MCF 10A (cell line): ENCODE results near the gene ANKRD34A. TPM values are rescaled to one million over a fixed set of nuclear protein-coding genes. Genes with fewer than 3 reads are reported as not detected.
A peak's percentile ranks its signal among the peaks of the same experiment; 100 is the strongest.

ENCODE experiments used
- BruUV-seq: library from RNA; stranded (reverse); fragments of 400-500 nt; replicated peaks from 2 replicates; lab custom pipeline; 2021; lab: Mats Ljungman, UMichigan
- CTCF ChIA-PET: fragments of 300-600 bp; sonication (Branson Sonifier 250); formaldehyde crosslinking; extraction: SDS; loops from one replicate; lab custom pipeline; 2021; ENCODE audit warnings: antibody characterized with exemption, inconsistent platforms; lab: Yijun Ruan, JAX
- POLR2A ChIA-PET: fragments of 300-600, 350-650 bp; sonication (Branson Sonifier 250); formaldehyde crosslinking; extraction: SDS; loops from one replicate; lab custom pipeline; 2020; ENCODE audit warnings: antibody characterized with exemption, inconsistent platforms; lab: Yijun Ruan, JAX
- DNase-seq: peaks from one replicate; pipeline ENCODE4 v3.0.0-alpha.2; 2018; ENCODE audit not compliant: unreplicated experiment
- H3K27ac Mint-ChIP-seq: one replicate; pipeline ENCODE4 v1.8.0; 2022; ENCODE audit warnings: mild to moderate bottlenecking, low read depth, mixed read lengths; ENCODE audit not compliant: unreplicated experiment
- H3K27me3 Mint-ChIP-seq: one replicate; pipeline ENCODE4 v1.8.0; 2022; ENCODE audit warnings: mixed read lengths; ENCODE audit not compliant: insufficient read depth, unreplicated experiment
- H3K36me3 Mint-ChIP-seq: one replicate; pipeline ENCODE4 v1.8.0; 2022; ENCODE audit warnings: mild to moderate bottlenecking, moderate library complexity, mixed read lengths; ENCODE audit not compliant: insufficient read depth, unreplicated experiment
- H3K4me1 Mint-ChIP-seq: one replicate; pipeline ENCODE4 v1.8.0; 2022; ENCODE audit warnings: mixed read lengths; ENCODE audit not compliant: insufficient read depth, unreplicated experiment
- H3K4me3 Mint-ChIP-seq: one replicate; pipeline ENCODE4 v1.8.0; 2022; ENCODE audit warnings: mild to moderate bottlenecking, moderate library complexity, mixed read lengths; ENCODE audit not compliant: unreplicated experiment
- H3K9me3 Mint-ChIP-seq: one replicate; pipeline ENCODE4 v1.8.0; 2022; ENCODE audit warnings: mixed read lengths; ENCODE audit not compliant: unreplicated experiment
- CTCF ChIP-seq: fragments of 200-600 bp; IDR thresholded peaks from one replicate; pipeline ENCODE4 v1.8.0; 2022; ENCODE audit warnings: antibody characterized with exemption, mild to moderate bottlenecking; ENCODE audit not compliant: unreplicated experiment
- intact Hi-C: fragments of 100-400 bp; cut with micrococcal nuclease; formaldehyde crosslinking; loops from 2 replicates; pipeline ENCODE4 v1.14.1; 2022
- total RNA-seq: library from RNA; stranded (reverse); gene quantifications from 2 replicates; pipeline ENCODE4 v1.2.3, GENCODE V29; 2022

The ANKRD34A gene
- total RNA-seq, 1 experiment from 2014 or later, result 2.6 TPM

- ChIA-PET POLR2A (interaction anchor here (1.1 to 28.8 kb wide), 5 partner anchors 24 to 165 kb away, joined by 3 to 1309 read pairs (median 6); partner anchors contain the start of genes NUDT17, PIAS3 and TXNIP), CTCF (interaction anchor here (2.2 to 23.4 kb wide), 5 partner anchors 24 to 166 kb away, joined by 6 to 773 read pairs (median 41); partner anchors contain the start of genes NUDT17 and TXNIP)
- no peaks in the 10 kb centered on the region for H3K27me3 Mint-ChIP-seq
- no peak for DNase-seq
- peaks cover 32% of the 10 kb centered on the region for H3K4me1 Mint-ChIP-seq
- no peak for TF ChIP-seq CTCF
- intact Hi-C loops, result loop anchor here (5.0 kb wide), 1 partner anchor 153 kb away; the partner anchor contains the start of gene PIAS3
- H3K9me3 Mint-ChIP-seq, result no peaks in the 10 kb centered on the region
- no peak overlapping the region for H3K4me3 Mint-ChIP-seq
- H3K36me3 Mint-ChIP-seq, result no peaks in the 10 kb centered on the region
- no TSS peak for BruUV-seq
- no peak overlapping the region for H3K27ac Mint-ChIP-seq
Measured at GRCh38 chr1:146010126-146010738, 45.9 kb upstream of the ANKRD34A start.

- peaks cover 33% of the 10 kb centered on the region for H3K4me1 Mint-ChIP-seq
- H3K36me3 Mint-ChIP-seq, result no peaks in the 10 kb centered on the region
- H3K9me3 Mint-ChIP-seq, result no peaks in the 10 kb centered on the region
- no peaks in the 10 kb centered on the region for H3K27me3 Mint-ChIP-seq
- intact Hi-C loops, result loop anchor here (1.0 kb wide), 3 partner anchors 11 to 115 kb away; partner anchors contain the start of gene TXNIP
- CTCF ChIA-PET, result interaction anchor here (0.6 to 23.4 kb wide), 19 partner anchors 9 to 163 kb away, joined by 3 to 773 read pairs (median 5); partner anchors contain the start of genes ANKRD34A, HJV, ITGA10 and NUDT17
- peak overlapping the region; percentile 97 for H3K27ac Mint-ChIP-seq
- BruUV-seq, result TSS peak; percentile 50
- H3K4me3 Mint-ChIP-seq, result peak overlapping the region; percentile 64
- no peak for TF ChIP-seq CTCF
- POLR2A ChIA-PET, result interaction anchor here (0.6 to 28.8 kb wide), 17 partner anchors 21 to 183 kb away, joined by 3 to 1309 read pairs (median 5); partner anchors contain the start of genes ANKRD34A, NUDT17, PIAS3 and POLR3C
- DNase-seq, result no peak
Measured at GRCh38 chr1:146007489-146008133, 43.2 kb upstream of the ANKRD34A start.

DNA sequence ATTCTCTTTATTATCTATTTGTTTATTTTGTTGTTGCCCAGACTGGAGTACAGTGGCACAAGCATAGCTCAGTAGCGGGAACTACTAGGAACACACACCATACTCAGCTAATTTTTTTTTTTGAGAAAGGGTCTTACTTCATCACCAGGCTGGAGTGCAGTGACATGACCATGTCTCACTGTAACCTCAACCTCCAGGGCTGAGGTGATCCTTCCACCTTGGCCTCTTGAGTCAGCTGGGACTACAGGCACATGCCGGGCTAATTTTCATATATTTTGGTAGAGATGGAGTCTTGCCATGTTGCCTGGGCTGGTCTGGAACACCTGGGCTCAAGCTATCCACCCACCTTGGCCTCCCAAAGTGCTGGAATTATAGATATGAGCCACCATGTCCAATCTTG is 37.3 kb upstream of the ANKRD34A start:
- Mint-ChIP-seq H3K27me3 (no peaks in the 10 kb centered on the region), H3K4me3 (peak overlapping the region; percentile 61), H3K36me3 (peaks cover under 1% of the 10 kb centered on the region), H3K27ac (peak overlapping the region; percentile 94), H3K9me3 (no peaks in the 10 kb centered on the region), H3K4me1 (peaks cover 69% of the 10 kb centered on the region)
- no peak for TF ChIP-seq CTCF
- ChIA-PET CTCF (interaction anchor here (0.6 to 23.4 kb wide), 7 partner anchors 11 to 156 kb away, joined by 3 to 773 read pairs (median 5); partner anchors contain the start of genes NUDT17 and TXNIP), POLR2A (interaction anchor here (0.7 to 28.8 kb wide), 11 partner anchors 15 to 143 kb away, joined by 3 to 1309 read pairs (median 7); partner anchors contain the start of genes ANKRD34A, LIX1L, PEX11B and PIAS3)
- intact Hi-C loops, result no loop called here
- TSS peak; percentile 64 for BruUV-seq
- DNase-seq, result no peak
